ENCODE results near the gene CAMK2A. TPM values are rescaled to one million over a fixed set of nuclear protein-coding genes. Genes with fewer than 3 reads are reported as not detected.

Gene CAMK2A
- total RNA-seq, 1 donor from 2014 or later = 0.30 TPM

DNA sequence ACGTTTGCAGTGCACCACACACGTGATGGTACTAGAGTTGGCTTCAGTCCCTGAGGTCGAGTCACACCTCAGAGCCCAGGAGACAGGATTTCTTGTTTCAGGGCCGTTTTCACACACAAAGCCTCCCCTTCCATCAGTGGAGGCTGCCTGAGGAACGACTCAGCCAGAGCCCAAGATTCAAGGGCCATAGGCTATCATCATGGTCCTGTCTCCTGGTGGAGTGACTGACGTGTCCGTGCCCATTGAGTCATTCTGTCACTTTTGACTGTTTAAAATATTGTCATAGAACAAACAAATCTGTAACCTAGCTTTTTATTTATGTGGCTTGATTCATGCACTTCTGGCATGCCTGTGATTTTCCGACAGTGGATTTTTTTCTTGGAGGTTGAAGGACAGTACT, 28.3 kb downstream of the CAMK2A start:
- Mint-ChIP-seq H3K27me3 (ENCODE audit: low read depth) (peaks cover 10% of the 10 kb centered on the region), H3K27ac (ENCODE audit: unreplicated experiment) (no peak overlapping the region), H3K4me1 (peaks cover 33% of the 10 kb centered on the region), H3K36me3 (ENCODE audit: low read depth) (no peaks in the 10 kb centered on the region), H3K9me3 (no peaks in the 10 kb centered on the region), H3K4me3 (no peak overlapping the region)
- no peak for DNase-seq (ENCODE audit: low read depth, low spot score)
- TF ChIP-seq, protein P1, sequence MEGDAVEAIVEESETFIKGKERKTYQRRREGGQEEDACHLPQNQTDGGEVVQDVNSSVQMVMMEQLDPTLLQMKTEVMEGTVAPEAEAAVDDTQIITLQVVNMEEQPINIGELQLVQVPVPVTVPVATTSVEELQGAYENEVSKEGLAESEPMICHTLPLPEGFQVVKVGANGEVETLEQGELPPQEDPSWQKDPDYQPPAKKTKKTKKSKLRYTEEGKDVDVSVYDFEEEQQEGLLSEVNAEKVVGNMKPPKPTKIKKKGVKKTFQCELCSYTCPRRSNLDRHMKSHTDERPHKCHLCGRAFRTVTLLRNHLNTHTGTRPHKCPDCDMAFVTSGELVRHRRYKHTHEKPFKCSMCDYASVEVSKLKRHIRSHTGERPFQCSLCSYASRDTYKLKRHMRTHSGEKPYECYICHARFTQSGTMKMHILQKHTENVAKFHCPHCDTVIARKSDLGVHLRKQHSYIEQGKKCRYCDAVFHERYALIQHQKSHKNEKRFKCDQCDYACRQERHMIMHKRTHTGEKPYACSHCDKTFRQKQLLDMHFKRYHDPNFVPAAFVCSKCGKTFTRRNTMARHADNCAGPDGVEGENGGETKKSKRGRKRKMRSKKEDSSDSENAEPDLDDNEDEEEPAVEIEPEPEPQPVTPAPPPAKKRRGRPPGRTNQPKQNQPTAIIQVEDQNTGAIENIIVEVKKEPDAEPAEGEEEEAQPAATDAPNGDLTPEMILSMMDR (conservative IDR thresholded peaks at IDR 0.05) = no peak

DNA sequence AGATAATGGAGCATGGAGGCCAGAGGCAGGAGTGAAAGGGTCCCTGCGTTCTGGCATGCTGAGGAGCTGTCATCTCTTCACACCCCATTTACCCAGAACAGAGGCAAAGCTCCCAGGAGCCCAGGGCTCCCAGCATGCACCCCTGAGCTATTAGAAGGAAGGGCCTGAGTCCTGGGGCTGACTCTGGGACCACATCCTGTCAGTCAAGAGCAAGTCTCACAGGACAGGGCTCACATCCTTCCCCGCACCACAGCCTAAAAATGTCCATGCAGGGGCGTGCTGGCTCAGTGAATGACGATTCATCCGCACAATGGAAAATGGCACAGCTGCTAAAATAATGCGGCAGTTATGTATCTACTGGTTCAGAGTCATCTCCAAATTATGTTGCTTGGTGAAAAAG, 31.4 kb downstream of the CAMK2A start:
- no peak overlapping the region for H3K4me3 Mint-ChIP-seq
- peaks cover 49% of the 10 kb centered on the region for H3K4me1 Mint-ChIP-seq
- peak overlapping the region; percentile 75 for H3K27ac Mint-ChIP-seq (ENCODE audit: unreplicated experiment)

DNA sequence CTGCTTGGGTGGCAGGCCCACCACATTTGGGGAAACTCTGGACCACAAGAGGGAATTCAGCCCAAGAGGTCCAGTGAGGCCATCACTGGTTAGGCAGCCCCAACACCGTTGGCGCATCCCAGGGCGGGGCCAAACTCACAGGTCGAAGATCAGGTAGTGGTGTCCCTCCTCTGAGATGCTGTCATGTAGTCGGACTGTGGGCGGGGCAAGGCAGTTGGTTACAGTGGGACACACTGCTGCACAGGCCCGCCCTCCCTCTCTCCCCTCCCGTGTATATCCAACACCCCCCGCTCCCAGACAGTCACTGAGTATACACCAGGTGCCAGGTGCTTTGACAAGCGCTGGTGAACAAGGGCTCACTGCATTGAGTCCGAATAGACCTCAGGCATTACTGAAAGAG, 32.1 kb downstream of the CAMK2A start:
- Mint-ChIP-seq H3K36me3 (ENCODE audit: low read depth) (no peaks in the 10 kb centered on the region), H3K9me3 (no peaks in the 10 kb centered on the region), H3K27ac (ENCODE audit: unreplicated experiment) (no peak overlapping the region), H3K27me3 (ENCODE audit: low read depth) (peaks cover 12% of the 10 kb centered on the region), H3K4me1 (peaks cover 49% of the 10 kb centered on the region), H3K4me3 (no peak overlapping the region)
- DNase-seq (ENCODE audit: low read depth, low spot score) = no peak
- TF ChIP-seq, protein P1 (conservative IDR thresholded peaks at IDR 0.05) = no peak

More for the DNA sequence above, 31.4 kb downstream of the CAMK2A start:
- Mint-ChIP-seq H3K9me3 (no peaks in the 10 kb centered on the region), H3K36me3 (ENCODE audit: low read depth) (no peaks in the 10 kb centered on the region), H3K27me3 (ENCODE audit: low read depth) (peaks cover 13% of the 10 kb centered on the region)
- TF ChIP-seq, protein P1 (conservative IDR thresholded peaks at IDR 0.05) = no peak
- no peak for DNase-seq (ENCODE audit: low read depth, low spot score)

DNA sequence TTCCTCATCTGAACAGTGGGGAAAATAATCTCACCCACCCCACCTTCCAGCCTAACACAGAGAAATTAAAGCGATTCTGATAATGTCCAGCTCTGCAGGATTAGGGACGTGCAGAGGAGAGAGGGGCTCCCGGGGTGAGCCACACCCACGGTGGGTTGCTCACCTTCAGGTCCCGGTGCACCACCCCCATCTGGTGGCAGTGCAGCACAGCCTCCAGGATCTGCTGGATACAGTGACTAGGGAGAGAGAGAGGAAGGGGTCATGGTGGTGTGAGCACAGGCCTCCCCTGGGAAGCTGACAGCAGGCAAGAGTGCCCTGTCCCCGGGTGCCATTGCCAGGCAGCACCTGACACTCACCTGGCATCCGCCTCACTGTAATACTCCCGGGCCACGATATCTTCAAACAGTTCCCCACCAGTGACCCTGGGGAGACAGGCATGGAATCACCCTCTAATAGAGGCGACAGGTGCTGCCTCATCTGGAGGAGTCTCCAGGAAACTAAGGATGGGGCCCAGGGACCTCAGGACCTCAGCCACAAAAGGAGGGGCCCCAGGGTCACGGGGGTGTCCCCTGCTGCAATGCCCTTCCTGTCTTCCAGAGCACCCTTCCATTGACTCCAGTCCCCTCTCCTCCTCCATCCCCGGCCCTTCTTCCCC, 33.0 kb downstream of the CAMK2A start:
- TF ChIP-seq, protein P1 (conservative IDR thresholded peaks at IDR 0.05) = peak; percentile 26
- DNase-seq (ENCODE audit: low read depth, low spot score) = no peak
- Mint-ChIP-seq H3K4me3 (no peak overlapping the region), H3K27ac (ENCODE audit: unreplicated experiment) (no peak overlapping the region), H3K9me3 (no peaks in the 10 kb centered on the region), H3K36me3 (ENCODE audit: low read depth) (no peaks in the 10 kb centered on the region), H3K27me3 (ENCODE audit: low read depth) (peaks cover 10% of the 10 kb centered on the region), H3K4me1 (peaks cover 49% of the 10 kb centered on the region)

DNA sequence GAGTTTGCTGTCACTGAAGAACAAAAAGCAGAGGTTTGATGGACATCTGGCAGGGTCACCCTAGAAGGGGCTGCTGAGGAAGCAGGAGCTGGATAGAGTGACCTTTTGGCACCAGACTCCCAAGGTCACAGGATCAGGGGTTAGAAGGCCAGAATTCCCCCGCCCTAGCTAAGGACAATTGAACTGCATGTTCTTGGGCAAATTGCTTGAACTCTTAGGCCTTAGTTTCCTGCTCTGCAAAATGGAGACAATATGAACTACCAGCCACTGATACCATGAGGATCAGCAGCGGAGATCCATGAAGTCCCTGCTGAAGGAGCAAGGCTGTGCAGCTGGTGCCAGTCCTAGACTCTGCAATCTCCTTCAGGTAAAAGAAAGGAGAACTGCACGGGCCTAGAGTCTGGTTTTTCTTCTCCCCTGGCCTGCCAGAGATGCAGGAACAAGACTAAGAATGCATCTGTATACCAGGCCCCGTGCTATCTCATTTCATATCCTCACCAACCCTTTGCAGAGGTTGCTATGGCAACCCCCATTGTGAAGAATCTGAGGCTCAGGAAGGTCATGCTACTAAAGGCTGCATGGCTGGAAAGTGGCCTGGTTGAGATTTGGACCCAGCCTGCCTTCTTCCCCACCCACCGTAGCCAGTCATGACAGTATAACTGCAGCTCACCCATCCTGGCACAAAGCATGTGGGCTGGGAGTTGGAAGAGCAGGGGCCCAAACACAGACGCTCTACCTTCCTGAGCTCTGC, 33.7 kb downstream of the CAMK2A start:
- no peaks in the 10 kb centered on the region for H3K9me3 Mint-ChIP-seq
- H3K4me3 Mint-ChIP-seq = peak overlapping the region; percentile 31
- H3K27ac Mint-ChIP-seq (ENCODE audit: unreplicated experiment) = no peak overlapping the region
- H3K36me3 Mint-ChIP-seq (ENCODE audit: low read depth) = no peaks in the 10 kb centered on the region
- peaks cover 13% of the 10 kb centered on the region for H3K27me3 Mint-ChIP-seq (ENCODE audit: low read depth)
- TF ChIP-seq, protein P1 (conservative IDR thresholded peaks at IDR 0.05) = no peak
- no peak for DNase-seq (ENCODE audit: low read depth, low spot score)
- H3K4me1 Mint-ChIP-seq = peaks cover 49% of the 10 kb centered on the region

Data from neural crest cell (in vitro differentiated cells).